WERI-Rb-1 (cell line): ENCODE results near the gene UST.
"Not testable (repeated sequence)": the region's sequence is repeated elsewhere in the genome, so short reads cannot be mapped to it uniquely, and the experiment has no call there.

Source experiments
- DNase-seq: peaks from one replicate; pipeline ENCODE4 v3.0.0-alpha.2; 2020
- H3K27ac ChIP-seq: fragments of 250-450 bp; sonication (Bioruptor Pico); 2 replicates; pipeline ENCODE4 v1.5.1; 2020; ENCODE audit warnings: mild to moderate bottlenecking, moderate library complexity
- H3K27me3 ChIP-seq: fragments of 250-450 bp; sonication (Bioruptor Pico); 2 replicates; pipeline ENCODE4 v1.5.1; 2021; ENCODE audit warnings: mild to moderate bottlenecking, low read depth, moderate library complexity; ENCODE audit not compliant: insufficient read depth, severe bottlenecking
- H3K36me3 ChIP-seq: fragments of 250-450 bp; sonication (Bioruptor Pico); 2 replicates; pipeline ENCODE4 v1.5.1; 2020; ENCODE audit warnings: mild to moderate bottlenecking, moderate library complexity
- H3K4me3 ChIP-seq: 2 replicates; pipeline ENCODE4 v1.5.1; 2011; ENCODE audit warnings: low read depth, mild to moderate bottlenecking, control low read depth, low read length
- H3K9me3 ChIP-seq: fragments of 250-450 bp; sonication (Bioruptor Pico); 2 replicates; pipeline ENCODE4 v1.5.1; 2021; ENCODE audit warnings: mild to moderate bottlenecking, moderate library complexity; ENCODE audit not compliant: severe bottlenecking
- TF ChIP-seq, protein P1 (sequence below): IDR thresholded peaks from 2 replicates; pipeline ENCODE4 v1.5.1; 2011; ENCODE audit warnings: low read depth, mild to moderate bottlenecking, control low read depth, inconsistent platforms, low read length

The UST gene

DNA sequence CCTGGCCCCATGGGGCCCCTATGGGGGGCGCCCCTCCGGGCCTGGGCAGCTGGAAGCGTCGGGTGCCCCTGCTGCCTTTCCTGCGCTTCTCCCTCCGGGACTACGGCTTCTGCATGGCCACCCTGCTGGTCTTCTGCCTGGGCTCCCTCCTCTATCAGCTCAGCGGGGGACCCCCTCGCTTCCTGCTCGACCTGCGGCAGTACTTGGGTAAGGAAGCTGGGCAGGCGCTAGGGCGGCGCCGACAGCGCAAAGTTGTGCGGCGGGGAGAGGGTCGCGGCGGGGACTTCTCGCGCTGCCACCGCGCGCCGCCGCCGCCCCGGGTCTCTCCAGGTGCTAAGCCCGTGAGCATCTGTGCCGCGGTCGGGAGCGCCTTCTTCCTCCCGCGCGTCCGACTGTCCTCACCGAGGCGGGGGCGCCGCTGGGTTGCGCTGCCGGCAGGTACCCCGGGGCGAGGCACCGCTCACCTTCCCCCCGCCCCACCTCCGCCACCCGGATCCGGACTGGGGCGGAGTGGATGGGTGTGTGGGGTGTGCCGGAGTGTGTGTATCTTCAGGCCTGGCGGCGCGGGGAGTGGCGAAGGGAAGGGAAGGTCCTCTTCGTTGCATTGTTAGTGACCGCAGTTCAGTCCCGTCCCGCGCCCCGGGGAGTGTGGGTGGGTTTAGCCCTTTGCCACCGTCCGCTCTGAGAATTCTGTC, 788 bp downstream of the UST start:
- Histone ChIP-seq H3K27ac (no peak overlapping the region), H3K9me3 (no peaks in the 10 kb centered on the region), H3K27me3 (peaks cover 46% of the 10 kb centered on the region), H3K4me3 (peak overlapping the region; percentile 65), H3K36me3 (no peaks in the 10 kb centered on the region)
- TF ChIP-seq, protein P1, sequence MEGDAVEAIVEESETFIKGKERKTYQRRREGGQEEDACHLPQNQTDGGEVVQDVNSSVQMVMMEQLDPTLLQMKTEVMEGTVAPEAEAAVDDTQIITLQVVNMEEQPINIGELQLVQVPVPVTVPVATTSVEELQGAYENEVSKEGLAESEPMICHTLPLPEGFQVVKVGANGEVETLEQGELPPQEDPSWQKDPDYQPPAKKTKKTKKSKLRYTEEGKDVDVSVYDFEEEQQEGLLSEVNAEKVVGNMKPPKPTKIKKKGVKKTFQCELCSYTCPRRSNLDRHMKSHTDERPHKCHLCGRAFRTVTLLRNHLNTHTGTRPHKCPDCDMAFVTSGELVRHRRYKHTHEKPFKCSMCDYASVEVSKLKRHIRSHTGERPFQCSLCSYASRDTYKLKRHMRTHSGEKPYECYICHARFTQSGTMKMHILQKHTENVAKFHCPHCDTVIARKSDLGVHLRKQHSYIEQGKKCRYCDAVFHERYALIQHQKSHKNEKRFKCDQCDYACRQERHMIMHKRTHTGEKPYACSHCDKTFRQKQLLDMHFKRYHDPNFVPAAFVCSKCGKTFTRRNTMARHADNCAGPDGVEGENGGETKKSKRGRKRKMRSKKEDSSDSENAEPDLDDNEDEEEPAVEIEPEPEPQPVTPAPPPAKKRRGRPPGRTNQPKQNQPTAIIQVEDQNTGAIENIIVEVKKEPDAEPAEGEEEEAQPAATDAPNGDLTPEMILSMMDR = no peak
- DNase-seq = peak; percentile 35

DNA sequence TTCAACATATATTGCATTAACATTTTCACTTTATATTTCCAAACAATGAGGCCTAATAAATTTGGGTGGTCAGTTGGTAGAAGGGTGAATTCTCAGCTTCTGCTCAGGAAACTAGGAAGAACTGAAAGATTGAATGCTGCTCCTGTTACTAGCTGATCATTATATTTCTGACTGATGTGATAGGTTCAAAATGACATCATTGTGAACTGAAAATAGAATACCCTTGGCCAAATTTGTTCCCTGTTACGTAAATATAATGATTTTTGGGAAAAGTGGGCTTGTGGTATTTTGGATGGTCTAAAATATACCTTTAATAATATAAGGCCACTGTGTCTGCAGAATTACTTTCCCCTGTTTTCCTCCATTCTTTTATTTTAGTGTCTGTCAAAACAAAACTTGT, 2.8 kb downstream of the UST start:
- Histone ChIP-seq H3K27ac (no peak overlapping the region), H3K27me3 (peaks cover 41% of the 10 kb centered on the region), H3K9me3 (no peaks in the 10 kb centered on the region), H3K36me3 (no peaks in the 10 kb centered on the region), H3K4me3 (no peak overlapping the region)
- no peak for DNase-seq
- TF ChIP-seq, protein P1 = no peak

GRCh38 chr6:148750838-148751792, 4.3 kb downstream of the UST start:
- Histone ChIP-seq H3K27ac (no peak overlapping the region), H3K27me3 (peaks cover 30% of the 10 kb centered on the region), H3K36me3 (no peaks in the 10 kb centered on the region), H3K4me3 (no peak overlapping the region), H3K9me3 (no peaks in the 10 kb centered on the region)
- TF ChIP-seq, protein P1 = no peak
- no peak for DNase-seq

- Histone ChIP-seq H3K27ac (no peak overlapping the region), H3K36me3 (no peaks in the 10 kb centered on the region), H3K4me3 (no peak overlapping the region), H3K27me3 (peaks cover 27% of the 10 kb centered on the region), H3K9me3 (no peaks in the 10 kb centered on the region)
- no peak for DNase-seq
- TF ChIP-seq, protein P1 = no peak
These were observed 5.0 kb downstream of the UST start for GRCh38 chr6:148751793-148752170.

DNA sequence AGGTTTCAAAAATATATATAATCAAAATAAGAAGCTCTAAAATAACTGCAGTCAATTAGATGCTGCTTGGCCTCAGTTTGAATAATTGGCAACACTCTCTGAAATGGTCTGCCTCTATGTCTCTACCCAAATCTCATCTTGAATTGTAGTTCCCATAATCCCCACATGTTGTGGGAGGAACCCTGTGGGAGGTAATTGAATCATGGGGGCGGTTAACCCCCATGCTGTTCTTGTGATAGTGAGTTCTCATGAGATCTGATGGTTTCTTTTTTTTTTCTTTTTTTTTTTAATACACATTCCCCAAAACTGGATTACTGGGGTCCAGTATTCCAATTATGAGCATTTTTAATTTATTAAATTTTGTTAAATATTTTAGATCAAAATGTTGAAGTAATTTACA, 8.5 kb downstream of the UST start:
- not testable (repeated sequence) for H3K4me3 ChIP-seq, H3K27me3 ChIP-seq, H3K27ac ChIP-seq, DNase-seq, H3K36me3 ChIP-seq, H3K9me3 ChIP-seq

DNA sequence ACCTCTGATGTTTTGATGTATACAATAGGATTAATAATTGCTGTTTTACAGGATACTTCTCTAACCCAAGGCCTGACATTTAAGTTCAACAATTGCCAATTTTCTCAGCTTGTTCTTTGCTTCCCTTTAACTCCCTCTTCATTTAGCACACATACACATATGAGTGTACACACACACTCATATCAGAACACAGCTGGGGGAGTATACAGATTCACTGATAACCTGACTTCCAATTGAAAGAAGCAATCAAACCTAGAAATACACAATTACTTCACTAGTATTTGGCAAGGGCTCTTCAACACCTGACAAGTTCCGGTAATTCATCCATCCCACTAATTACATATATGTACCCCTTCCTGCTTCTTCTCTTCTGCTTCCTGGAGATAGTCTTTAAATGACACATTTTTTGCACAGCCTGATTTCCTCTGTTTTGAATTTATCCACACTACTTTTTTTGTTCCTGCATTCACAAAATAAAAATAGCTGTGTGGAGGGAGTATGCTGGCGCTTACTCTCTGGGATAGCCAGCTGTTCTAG, 11.2 kb downstream of the UST start:
- no peaks in the 10 kb centered on the region for H3K36me3 ChIP-seq
- no peaks in the 10 kb centered on the region for H3K9me3 ChIP-seq
- H3K27ac ChIP-seq = no peak overlapping the region
- TF ChIP-seq, protein P1 = no peak
- no peak for DNase-seq
- no peaks in the 10 kb centered on the region for H3K27me3 ChIP-seq
- H3K4me3 ChIP-seq = no peak overlapping the region
